Neural cell (in vitro differentiated cells): ENCODE measurements around the gene PSPH. TPM values are rescaled to one million over a fixed set of nuclear protein-coding genes. Genes with fewer than 3 reads are reported as not detected.
"Not testable (repeated sequence)": the region's sequence is repeated elsewhere in the genome, so short reads cannot be mapped to it uniquely, and the experiment has no call there.

Experiments used
- H2AFZ ChIP-seq: fragments of 200-600, 300-800 bp; sonication (generic), shearing (Covaris generic); 2 replicates; pipeline ENCODE4 v1.6.0; 2014; ENCODE audit warnings: low read depth, mild to moderate bottlenecking, antibody characterized with exemption, low read length, moderate library complexity
- H3F3A ChIP-seq: fragments of 200-600 bp; shearing (Covaris generic); 2 replicates; pipeline ENCODE4 v1.6.1; 2016; ENCODE audit warnings: mild to moderate bottlenecking, moderate library complexity, mixed read lengths, antibody characterized with exemption, low read length; ENCODE audit not compliant: insufficient read depth, poor library complexity, severe bottlenecking
- H3K27ac ChIP-seq: fragments of 200-600, 300-800 bp; sonication (generic), shearing (Covaris generic); 2 replicates; pipeline ENCODE4 v1.5.1; 2014; ENCODE audit warnings: mild to moderate bottlenecking, low read length, moderate library complexity
- H3K27me3 ChIP-seq: fragments of 300-800, 200-600 bp; sonication (generic), shearing (Covaris generic); 2 replicates; pipeline ENCODE4 v1.6.0; 2014; ENCODE audit warnings: mild to moderate bottlenecking, low read depth, low read length, moderate library complexity; ENCODE audit not compliant: insufficient read depth
- H3K36me3 ChIP-seq: fragments of 300-800, 200-600 bp; sonication (generic), shearing (Covaris generic); 2 replicates; pipeline ENCODE4 v1.5.1; 2014; ENCODE audit warnings: mild to moderate bottlenecking, antibody characterized with exemption, low read length, moderate library complexity; ENCODE audit not compliant: insufficient read depth
- H3K4me2 ChIP-seq: fragments of 300-800, 200-600 bp; sonication (generic), shearing (Covaris generic); 2 replicates; pipeline ENCODE4 v1.6.0; 2014; ENCODE audit warnings: mild to moderate bottlenecking, low read length
- H3K4me3 ChIP-seq: fragments of 300-800, 200-600 bp; sonication (generic), shearing (Covaris generic); 2 replicates; pipeline ENCODE4 v1.5.1; 2014; ENCODE audit warnings: mild to moderate bottlenecking, low read length, moderate library complexity
- H3K79me2 ChIP-seq: fragments of 200-600 bp; shearing (Covaris generic); replicated peaks from 2 replicates; pipeline ENCODE4 v1.6.0; 2014; ENCODE audit warnings: mild to moderate bottlenecking, low read length, moderate library complexity; ENCODE audit not compliant: insufficient read depth
- H3K9ac ChIP-seq: fragments of 300-800, 200-600 bp; sonication (generic), shearing (Covaris generic); 2 replicates; pipeline ENCODE4 v1.6.1; 2016; ENCODE audit warnings: mild to moderate bottlenecking, low read length, mixed read lengths
- H3K9me2 ChIP-seq: fragments of 200-600 bp; shearing (Covaris generic); 2 replicates; pipeline ENCODE4 v1.6.1; 2016; ENCODE audit warnings: mild to moderate bottlenecking, low read length, mixed read lengths; ENCODE audit not compliant: insufficient read depth
- H3K9me3 ChIP-seq: fragments of 200-600, 300-800 bp; sonication (generic), shearing (Covaris generic); 2 replicates; pipeline ENCODE4 v1.6.1; 2016; ENCODE audit warnings: mild to moderate bottlenecking, mixed run types, low read length, moderate library complexity, mixed read lengths
- H4K20me1 ChIP-seq: fragments of 200-600 bp; shearing (Covaris generic); 2 replicates; pipeline ENCODE4 v1.6.1; 2016; ENCODE audit warnings: mild to moderate bottlenecking, mixed run types; ENCODE audit not compliant: insufficient read depth
- EP300 ChIP-seq: fragments of 450-650 bp; conservative IDR thresholded peaks from 2 replicates; pipeline ENCODE4 v1.6.1; 2014; ENCODE audit warnings: antibody characterized with exemption, mild to moderate bottlenecking, moderate library complexity; ENCODE audit not compliant: poor library complexity, severe bottlenecking
- EZH2 ChIP-seq: fragments of 200-600, 300-800 bp; shearing (Covaris generic), sonication (generic); IDR thresholded peaks from 2 replicates; pipeline ENCODE4 v1.6.1; 2014; ENCODE audit warnings: antibody characterized with exemption, low read length, borderline replicate concordance, mild to moderate bottlenecking; ENCODE audit not compliant: insufficient read depth, poor library complexity, severe bottlenecking
- MXI1 ChIP-seq: fragments of 450-650 bp; conservative IDR thresholded peaks from 2 replicates; pipeline ENCODE4 v1.6.1; 2014; ENCODE audit warnings: antibody characterized with exemption, mild to moderate bottlenecking; ENCODE audit not compliant: poor library complexity, severe bottlenecking
- POLR2AphosphoS5 ChIP-seq: IDR thresholded peaks from 2 replicates; pipeline ENCODE4 v1.6.1; 2012
- RAD21 ChIP-seq: fragments of 450-650 bp; conservative IDR thresholded peaks from 2 replicates; pipeline ENCODE4 v1.6.1; 2014; ENCODE audit warnings: antibody characterized with exemption, mild to moderate bottlenecking, moderate library complexity
- SMC3 ChIP-seq: fragments of 450-650 bp; conservative IDR thresholded peaks from 2 replicates; pipeline ENCODE4 v1.6.1; 2014; ENCODE audit warnings: antibody characterized with exemption, mild to moderate bottlenecking, moderate library complexity; ENCODE audit not compliant: poor library complexity
- TAF1 ChIP-seq: IDR thresholded peaks from 2 replicates; pipeline ENCODE4 v1.6.1; 2012; ENCODE audit warnings: low read depth
- polyA plus RNA-seq: library from polyadenylated mRNA; depleted of rRNA; stranded (reverse); fragments of >200 nt; gene quantifications from 2 replicates; pipeline ENCODE4 v1.2.3, GENCODE V29; 2014
- TF ChIP-seq, protein P1 (sequence below): fragments of 450-650 bp; IDR thresholded peaks from 2 replicates; pipeline ENCODE4 v1.5.1; 2014; ENCODE audit warnings: antibody characterized with exemption, mild to moderate bottlenecking, moderate library complexity; ENCODE audit not compliant: poor library complexity, severe bottlenecking
- TF ChIP-seq, protein P2 (sequence below): IDR thresholded peaks from 2 replicates; pipeline ENCODE4 v1.6.1; 2012; ENCODE audit warnings: borderline replicate concordance

PSPH gene
- polyA plus RNA-seq, 1 donor from 2014 or later: 24.0 TPM

DNA sequence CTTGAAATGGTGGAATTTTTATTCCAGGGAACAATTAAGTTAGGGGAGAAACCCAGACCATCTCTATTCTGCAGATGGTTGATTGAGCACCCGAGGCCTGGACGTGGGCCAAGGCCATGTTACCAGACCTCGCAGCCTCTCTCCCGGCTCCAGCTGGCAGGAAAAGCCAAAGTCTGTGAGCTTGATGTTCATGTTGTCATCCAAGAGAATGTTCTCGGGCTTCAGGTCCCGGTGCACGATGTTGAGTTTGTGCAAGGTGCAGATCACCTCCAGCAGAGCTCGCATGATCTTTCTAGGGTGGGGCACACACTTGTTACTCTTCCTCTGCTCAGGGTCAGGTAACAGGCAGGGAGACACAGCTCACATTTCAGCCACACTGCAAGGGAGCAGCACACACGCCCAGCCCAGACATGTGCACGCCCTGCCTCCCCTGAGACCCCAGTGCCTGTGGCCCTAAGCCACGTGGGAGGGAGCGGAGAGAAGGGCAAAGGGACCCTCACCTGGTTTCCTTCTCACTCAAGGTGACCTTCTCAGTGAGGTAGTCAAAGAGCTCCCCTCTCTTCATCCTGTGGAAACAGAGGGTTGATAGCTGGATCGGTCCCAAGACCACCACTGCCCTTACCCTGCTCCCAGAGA is 32.0 kb upstream of the PSPH start:
- Histone ChIP-seq H3K27me3 (no peaks in the 10 kb centered on the region), H3K4me3 (no peak overlapping the region), H3K9me3 (no peaks in the 10 kb centered on the region), H3K36me3 (no peaks in the 10 kb centered on the region), H3K9me2 (no peaks in the 10 kb centered on the region), H3K9ac (no peak overlapping the region), H3F3A (no peaks in the 10 kb centered on the region), H3K4me2 (no peak overlapping the region), H2AFZ (no peak overlapping the region), H3K27ac (no peak overlapping the region), H4K20me1 (no peaks in the 10 kb centered on the region), H3K79me2 (no peaks in the 10 kb centered on the region)
- TF ChIP-seq EZH2 (no peak), MXI1 (no peak), RAD21 (no peak), EP300 (no peak), POLR2AphosphoS5 (no peak)

DNA sequence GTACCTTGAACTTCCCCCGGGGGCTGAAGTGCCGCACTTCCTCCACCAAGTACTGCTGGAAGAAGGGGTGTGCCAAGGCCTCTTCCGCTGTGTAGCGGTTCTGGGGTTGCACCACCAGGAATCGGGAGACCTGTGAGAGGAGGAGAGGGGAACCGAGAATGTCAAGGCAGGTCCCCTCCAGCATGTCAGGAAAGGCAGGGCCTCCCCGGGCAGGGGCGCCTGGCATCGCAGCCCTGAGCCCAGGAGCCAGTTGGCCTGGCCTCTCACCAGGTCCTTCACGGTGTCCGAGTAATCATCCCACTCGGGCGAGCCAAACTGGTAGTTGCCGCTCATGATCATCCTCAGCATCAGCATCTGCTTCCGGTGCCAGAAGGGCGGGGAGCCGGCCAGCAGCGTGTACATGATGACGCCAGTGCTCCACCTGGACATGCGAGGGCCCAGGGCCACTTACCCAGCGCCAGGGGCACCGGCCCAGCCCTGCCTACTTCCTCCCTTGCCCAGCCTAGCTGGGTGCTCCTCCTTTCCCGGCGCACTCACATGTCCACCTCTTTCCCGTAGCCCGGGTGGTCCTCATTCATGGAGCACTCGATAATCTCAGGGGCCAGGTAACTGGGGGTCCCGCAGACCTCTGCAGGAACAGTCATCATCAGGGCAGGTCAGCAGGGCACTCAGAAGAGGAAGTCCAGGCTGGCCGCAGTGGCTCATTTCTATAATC is 30.5 kb upstream of the PSPH start:
- H3K27me3 ChIP-seq: no peaks in the 10 kb centered on the region
- H3K4me3 ChIP-seq: no peak overlapping the region
- no peaks in the 10 kb centered on the region for H3K79me2 ChIP-seq
- H3K9ac ChIP-seq: no peak overlapping the region
- no peaks in the 10 kb centered on the region for H4K20me1 ChIP-seq
- H3K4me2 ChIP-seq: no peak overlapping the region
- no peaks in the 10 kb centered on the region for H3K36me3 ChIP-seq
- no peak overlapping the region for H2AFZ ChIP-seq
- H3F3A ChIP-seq: no peaks in the 10 kb centered on the region
- H3K9me3 ChIP-seq: no peaks in the 10 kb centered on the region
- no peaks in the 10 kb centered on the region for H3K9me2 ChIP-seq
- no peak overlapping the region for H3K27ac ChIP-seq
- TF ChIP-seq MXI1: no peak
- no peak for TF ChIP-seq POLR2AphosphoS5
- TF ChIP-seq, protein P1, sequence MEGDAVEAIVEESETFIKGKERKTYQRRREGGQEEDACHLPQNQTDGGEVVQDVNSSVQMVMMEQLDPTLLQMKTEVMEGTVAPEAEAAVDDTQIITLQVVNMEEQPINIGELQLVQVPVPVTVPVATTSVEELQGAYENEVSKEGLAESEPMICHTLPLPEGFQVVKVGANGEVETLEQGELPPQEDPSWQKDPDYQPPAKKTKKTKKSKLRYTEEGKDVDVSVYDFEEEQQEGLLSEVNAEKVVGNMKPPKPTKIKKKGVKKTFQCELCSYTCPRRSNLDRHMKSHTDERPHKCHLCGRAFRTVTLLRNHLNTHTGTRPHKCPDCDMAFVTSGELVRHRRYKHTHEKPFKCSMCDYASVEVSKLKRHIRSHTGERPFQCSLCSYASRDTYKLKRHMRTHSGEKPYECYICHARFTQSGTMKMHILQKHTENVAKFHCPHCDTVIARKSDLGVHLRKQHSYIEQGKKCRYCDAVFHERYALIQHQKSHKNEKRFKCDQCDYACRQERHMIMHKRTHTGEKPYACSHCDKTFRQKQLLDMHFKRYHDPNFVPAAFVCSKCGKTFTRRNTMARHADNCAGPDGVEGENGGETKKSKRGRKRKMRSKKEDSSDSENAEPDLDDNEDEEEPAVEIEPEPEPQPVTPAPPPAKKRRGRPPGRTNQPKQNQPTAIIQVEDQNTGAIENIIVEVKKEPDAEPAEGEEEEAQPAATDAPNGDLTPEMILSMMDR: no peak
- TF ChIP-seq SMC3: no peak
- TF ChIP-seq EZH2: no peak
- TF ChIP-seq RAD21: no peak
- TF ChIP-seq TAF1: no peak
- TF ChIP-seq, protein P2, sequence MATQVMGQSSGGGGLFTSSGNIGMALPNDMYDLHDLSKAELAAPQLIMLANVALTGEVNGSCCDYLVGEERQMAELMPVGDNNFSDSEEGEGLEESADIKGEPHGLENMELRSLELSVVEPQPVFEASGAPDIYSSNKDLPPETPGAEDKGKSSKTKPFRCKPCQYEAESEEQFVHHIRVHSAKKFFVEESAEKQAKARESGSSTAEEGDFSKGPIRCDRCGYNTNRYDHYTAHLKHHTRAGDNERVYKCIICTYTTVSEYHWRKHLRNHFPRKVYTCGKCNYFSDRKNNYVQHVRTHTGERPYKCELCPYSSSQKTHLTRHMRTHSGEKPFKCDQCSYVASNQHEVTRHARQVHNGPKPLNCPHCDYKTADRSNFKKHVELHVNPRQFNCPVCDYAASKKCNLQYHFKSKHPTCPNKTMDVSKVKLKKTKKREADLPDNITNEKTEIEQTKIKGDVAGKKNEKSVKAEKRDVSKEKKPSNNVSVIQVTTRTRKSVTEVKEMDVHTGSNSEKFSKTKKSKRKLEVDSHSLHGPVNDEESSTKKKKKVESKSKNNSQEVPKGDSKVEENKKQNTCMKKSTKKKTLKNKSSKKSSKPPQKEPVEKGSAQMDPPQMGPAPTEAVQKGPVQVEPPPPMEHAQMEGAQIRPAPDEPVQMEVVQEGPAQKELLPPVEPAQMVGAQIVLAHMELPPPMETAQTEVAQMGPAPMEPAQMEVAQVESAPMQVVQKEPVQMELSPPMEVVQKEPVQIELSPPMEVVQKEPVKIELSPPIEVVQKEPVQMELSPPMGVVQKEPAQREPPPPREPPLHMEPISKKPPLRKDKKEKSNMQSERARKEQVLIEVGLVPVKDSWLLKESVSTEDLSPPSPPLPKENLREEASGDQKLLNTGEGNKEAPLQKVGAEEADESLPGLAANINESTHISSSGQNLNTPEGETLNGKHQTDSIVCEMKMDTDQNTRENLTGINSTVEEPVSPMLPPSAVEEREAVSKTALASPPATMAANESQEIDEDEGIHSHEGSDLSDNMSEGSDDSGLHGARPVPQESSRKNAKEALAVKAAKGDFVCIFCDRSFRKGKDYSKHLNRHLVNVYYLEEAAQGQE: no peak
- no peak for TF ChIP-seq EP300

DNA sequence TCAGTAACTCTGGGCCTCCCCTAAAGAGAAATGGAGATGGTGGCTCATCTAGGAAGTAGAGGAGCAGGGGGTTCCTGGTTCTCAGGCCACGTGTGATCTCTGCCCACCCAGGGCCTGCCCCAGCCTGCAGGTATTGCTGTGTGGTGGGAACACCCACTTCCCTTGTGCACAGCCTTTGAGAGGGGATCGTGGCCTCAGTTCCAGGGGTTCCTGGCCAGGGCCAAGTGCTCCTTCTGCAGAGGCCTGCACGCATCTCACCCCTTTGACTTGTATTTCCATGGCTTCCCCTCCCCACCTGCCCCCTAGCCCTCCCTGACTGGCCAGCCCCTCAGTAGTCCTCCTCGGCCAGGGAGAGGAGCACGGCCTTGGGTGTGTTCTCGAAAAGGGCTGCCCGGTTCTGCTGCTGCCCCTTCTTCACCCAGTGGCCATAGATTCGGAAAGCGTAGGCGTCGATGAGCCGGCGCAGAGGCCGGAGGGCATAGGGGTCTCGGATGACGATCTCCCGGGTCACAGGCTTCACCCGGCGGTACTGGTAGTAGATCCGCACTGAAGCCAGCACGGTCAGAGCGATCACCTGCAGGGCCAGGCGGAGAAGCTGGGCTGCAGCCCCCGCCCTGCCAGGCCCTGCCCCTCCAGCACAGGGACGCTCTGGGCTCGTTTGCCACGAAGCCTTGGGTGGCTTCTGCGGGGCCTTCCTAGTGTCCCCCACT is 29.6 kb upstream of the PSPH start:
- H3K27me3 ChIP-seq, H3K9ac ChIP-seq, H3K36me3 ChIP-seq, H3K27ac ChIP-seq, H3K4me3 ChIP-seq, H3F3A ChIP-seq, H3K9me2 ChIP-seq, H3K4me2 ChIP-seq, H3K9me3 ChIP-seq, H2AFZ ChIP-seq, H3K79me2 ChIP-seq, H4K20me1 ChIP-seq: not testable (repeated sequence)
